Uterus (tissue), 2 donors: ENCODE measurements around the gene CHTF8.

Experiments
- CTCF ChIP-seq, 4 experiments: fragments of 200-600 bp in 2 of 4; fragments of 450-650 bp in 2 of 4; sonication (generic) in 2 of 4; IDR thresholded peaks; one replicate each; pipeline ENCODE4 v1.5.1; 2016 to 2019; ENCODE audit warnings: antibody characterized with exemption in 4 of 4, mild to moderate bottlenecking in 2 of 4, moderate library complexity in 1 of 4
- POLR2A ChIP-seq, 2 donors: fragments of 450-650 bp; IDR thresholded peaks; one replicate each; pipeline ENCODE4 v1.6.1; 2016; ENCODE audit warnings: antibody characterized with exemption in 2 of 2, mild to moderate bottlenecking in 1 of 2, moderate library complexity in 1 of 2

- TF ChIP-seq CTCF (IDR thresholded peaks at IDR 0.05) (no peak), POLR2A (IDR thresholded peaks at IDR 0.05) (no peak)
Observed at GRCh38 chr16:69111876-69112230, 20.5 kb downstream of the CHTF8 start.
